WTC11 (cell line): Measurements from ENCODE around the gene LIN7B. TPM values are rescaled to one million over a fixed set of nuclear protein-coding genes. Genes with fewer than 3 reads are reported as not detected.

ENCODE experiments used
- ATAC-seq: fragments of 200-7000 bp; cut with Tn5 transposase; 2 replicates; pipeline ENCODE4 v1.10.0; 2021; ENCODE audit warnings: mild to moderate bottlenecking, moderate library complexity
- CTCF ChIA-PET: fragments of 300-600 bp; sonication (Branson Sonifier 250); formaldehyde crosslinking; loops from one replicate; lab custom pipeline; 2021; ENCODE audit warnings: antibody characterized with exemption; lab: Charles Lee
- POLR2A ChIA-PET: fragments of 350-600 bp; sonication (Branson Sonifier 250); formaldehyde crosslinking; loops from one replicate; lab custom pipeline; 2021; ENCODE audit warnings: antibody characterized with exemption; lab: Charles Lee
- DNase-seq: peaks from one replicate; pipeline ENCODE4 v3.0.0; 2021; ENCODE audit warnings: low spot score
- H3K27ac Mint-ChIP-seq: 2 replicates; pipeline ENCODE4 v1.8.0; 2021; ENCODE audit warnings: mixed read lengths
- H3K27me3 Mint-ChIP-seq: 2 replicates; pipeline ENCODE4 v1.8.0; 2021; ENCODE audit warnings: low read depth, mild to moderate bottlenecking, moderate library complexity, mixed read lengths
- H3K36me3 Mint-ChIP-seq: 2 replicates; pipeline ENCODE4 v1.8.0; 2021; ENCODE audit warnings: mixed read lengths
- H3K4me1 Mint-ChIP-seq: 2 replicates; pipeline ENCODE4 v1.8.0; 2022; ENCODE audit warnings: mixed read lengths
- H3K4me3 Mint-ChIP-seq: 2 replicates; pipeline ENCODE4 v1.8.0; 2021; ENCODE audit warnings: mild to moderate bottlenecking, moderate library complexity, mixed read lengths
- H3K9me3 Mint-ChIP-seq: 2 replicates; pipeline ENCODE4 v1.8.0; 2021; ENCODE audit warnings: mixed read lengths
- ATF1 ChIP-seq: sonication (generic); formaldehyde crosslinking; IDR thresholded peaks from 2 replicates; pipeline ENCODE4 v1.8.1; 2023; ENCODE audit warnings: mild to moderate bottlenecking, moderate library complexity, missing genetic modification reagents
- ATF2 ChIP-seq: sonication (generic); formaldehyde crosslinking; IDR thresholded peaks from 2 replicates; pipeline ENCODE4 v1.8.1; 2022; ENCODE audit warnings: low read depth, missing genetic modification reagents, borderline replicate concordance
- ATF6 ChIP-seq: sonication (generic); formaldehyde crosslinking; IDR thresholded peaks from 2 replicates; pipeline ENCODE4 v1.8.1; 2023; ENCODE audit warnings: mild to moderate bottlenecking, missing genetic modification reagents
- CBFB ChIP-seq: sonication (generic); formaldehyde crosslinking; IDR thresholded peaks from 2 replicates; pipeline ENCODE4 v1.8.1; 2022; ENCODE audit warnings: mild to moderate bottlenecking, low read depth, missing genetic modification reagents
- CREB1 ChIP-seq: sonication (generic); formaldehyde crosslinking; IDR thresholded peaks from 2 replicates; pipeline ENCODE4 v1.8.0; 2023; ENCODE audit warnings: mild to moderate bottlenecking, missing genetic modification reagents
- ESRRA ChIP-seq: sonication (generic); formaldehyde crosslinking; IDR thresholded peaks from 2 replicates; pipeline ENCODE4 v1.8.1; 2022; ENCODE audit warnings: mild to moderate bottlenecking, missing genetic modification reagents, borderline replicate concordance
- GABPB1 ChIP-seq: sonication (generic); formaldehyde crosslinking; IDR thresholded peaks from 2 replicates; pipeline ENCODE4 v1.8.1; 2023; ENCODE audit warnings: mild to moderate bottlenecking, missing genetic modification reagents
- KAT7 ChIP-seq: sonication (generic); formaldehyde crosslinking; IDR thresholded peaks from 2 replicates; pipeline ENCODE4 v1.8.1; 2023; ENCODE audit warnings: missing genetic modification reagents, mild to moderate bottlenecking, borderline replicate concordance
- NFYB ChIP-seq: sonication (generic); formaldehyde crosslinking; conservative IDR thresholded peaks from 2 replicates; pipeline ENCODE4 v1.8.0; 2022; ENCODE audit warnings: low read depth, missing genetic modification reagents
- SMAD3 ChIP-seq: sonication (generic); formaldehyde crosslinking; IDR thresholded peaks from 2 replicates; pipeline ENCODE4 v1.8.0; 2022; ENCODE audit warnings: missing genetic modification reagents, mild to moderate bottlenecking, borderline replicate concordance
- USF1 ChIP-seq: sonication (generic); formaldehyde crosslinking; IDR thresholded peaks from 2 replicates; pipeline ENCODE4 v1.8.0; 2022; ENCODE audit warnings: mild to moderate bottlenecking, missing genetic modification reagents
- ZNF138 ChIP-seq: sonication (generic); formaldehyde crosslinking; conservative IDR thresholded peaks from 2 replicates; pipeline ENCODE4 v1.8.1; 2022; ENCODE audit warnings: mild to moderate bottlenecking, moderate library complexity, missing genetic modification reagents
- ZNF219 ChIP-seq: sonication (generic); formaldehyde crosslinking; IDR thresholded peaks from 2 replicates; pipeline ENCODE4 v1.8.0; 2023; ENCODE audit warnings: missing genetic modification reagents, mild to moderate bottlenecking, borderline replicate concordance
- ZNF232 ChIP-seq: sonication (generic); formaldehyde crosslinking; IDR thresholded peaks from 2 replicates; pipeline ENCODE4 v1.8.0; 2022; ENCODE audit warnings: mild to moderate bottlenecking, missing genetic modification reagents
- ZNF532 ChIP-seq: fragments of 250-450 bp; sonication (Bioruptor Pico); IDR thresholded peaks from 2 replicates; pipeline ENCODE4 v1.9.0; 2021; ENCODE audit warnings: mild to moderate bottlenecking, borderline replicate concordance
- ZSCAN18 ChIP-seq: fragments of 250-450 bp; sonication (Bioruptor Pico); IDR thresholded peaks from 2 replicates; pipeline ENCODE4 v2.1.2; 2022; ENCODE audit warnings: mild to moderate bottlenecking, moderate library complexity
- total RNA-seq: library from RNA; stranded (reverse); gene quantifications from 3 replicates; pipeline ENCODE4 v1.2.3, GENCODE V29; 2021

The LIN7B gene
- total RNA-seq, 1 experiment from 2014 or later = 5.1 TPM

GRCh38 chr19:49160450-49161189, 46.5 kb downstream of the LIN7B start (continued):
- no peak for TF ChIP-seq ZSCAN18
- TF ChIP-seq GABPB1 (CRISPR knock-in tag) = no peak
- TF ChIP-seq ZNF532 = no peak

- Mint-ChIP-seq H3K4me1 (peaks cover 16% of the 10 kb centered on the region), H3K4me3 (no peak overlapping the region), H3K9me3 (no peaks in the 10 kb centered on the region), H3K27ac (no peak overlapping the region; the same call in 1 of the 2 replicates), H3K36me3 (no peaks in the 10 kb centered on the region), H3K27me3 (peaks cover 29% of the 10 kb centered on the region)
- DNase-seq (no peak), ATAC-seq (no peak)
- TF ChIP-seq NFYB (no peak), ATF6 (no peak), ZNF232 (CRISPR knock-in tag) (no peak), CBFB (CRISPR knock-in tag) (no peak), ATF1 (CRISPR knock-in tag) (no peak), USF1 (CRISPR knock-in tag) (no peak), KAT7 (CRISPR knock-in tag) (no peak), SMAD3 (no peak), CREB1 (no peak), ZNF219 (CRISPR knock-in tag) (no peak), ATF2 (CRISPR knock-in tag) (no peak), ZNF138 (CRISPR knock-in tag) (no peak), ZNF532 (no peak), ESRRA (CRISPR knock-in tag) (no peak)
- POLR2A ChIA-PET = no interaction called here
- CTCF ChIA-PET = interaction anchor here (0.6 to 1.1 kb wide), 3 partner anchors 36 to 64 kb away, joined by 3 to 13 read pairs (median 6); no protein-coding TSS in a partner anchor
These were observed 47.8 kb downstream of the LIN7B start for GRCh38 chr19:49161987-49162386.
